ENCODE measurements around the gene FMN1.

GRCh38 chr15:32824777-32825176 is 369.7 kb downstream of the FMN1 start:
- TF ChIP-seq CTCF (IDR thresholded peaks at IDR 0.05 in 8 of 11, conservative IDR thresholded peaks at IDR 0.05 in 3 of 11), result no peak
- TF ChIP-seq POLR2AphosphoS5 (IDR thresholded peaks at IDR 0.05), result no peak
- TF ChIP-seq POLR2A (IDR thresholded peaks at IDR 0.05), result no peak
